Astrocyte (in vitro differentiated cells and primary cell): ENCODE data around the gene TFDP2. TPM values are rescaled to one million over a fixed set of nuclear protein-coding genes. Genes with fewer than 3 reads are reported as not detected.

Source experiments
- DNase-seq: peaks from one replicate; pipeline ENCODE4 v3.0.0-alpha.2; 2010; ENCODE audit warnings: low read depth
- FAIRE-seq: peaks from 2 replicates; lab custom pipeline; 2011; peaks lifted over from hg19 to GRCh38; lab: Jason Lieb, UNC
- H2AFZ ChIP-seq: 2 replicates; pipeline ENCODE4 v1.6.0; 2012; ENCODE audit warnings: low read depth, low read length, inconsistent platforms
- H3K27ac ChIP-seq: 2 replicates; pipeline ENCODE4 v1.5.1; 2011; ENCODE audit warnings: low read depth, low read length, inconsistent platforms
- H3K27me3 ChIP-seq: 2 replicates; pipeline ENCODE4 v1.6.0; 2011; ENCODE audit warnings: low read length, inconsistent platforms; ENCODE audit not compliant: insufficient read depth
- H3K36me3 ChIP-seq: 2 replicates; pipeline ENCODE4 v1.5.1; 2011; ENCODE audit warnings: low read length, inconsistent platforms; ENCODE audit not compliant: insufficient read depth
- H3K4me1 ChIP-seq: 2 replicates; pipeline ENCODE4 v1.5.1; 2011; ENCODE audit warnings: low read length, inconsistent platforms; ENCODE audit not compliant: insufficient read depth
- H3K4me2 ChIP-seq: 2 replicates; pipeline ENCODE4 v1.6.0; 2012; ENCODE audit warnings: low read length, inconsistent platforms
- H3K4me3 ChIP-seq: 2 replicates; pipeline ENCODE4 v1.5.1; 2011; ENCODE audit warnings: low read depth, mild to moderate bottlenecking, low read length, inconsistent platforms; ENCODE audit not compliant: insufficient read depth
- H3K79me2 ChIP-seq: 2 replicates; pipeline ENCODE4 v1.6.0; 2012; ENCODE audit warnings: mild to moderate bottlenecking, low read length, inconsistent platforms; ENCODE audit not compliant: insufficient read depth
- H3K9ac ChIP-seq: 2 replicates; pipeline ENCODE4 v1.6.0; 2012; ENCODE audit warnings: mild to moderate bottlenecking, low read length, inconsistent platforms
- H3K9me3 ChIP-seq: 2 replicates; pipeline ENCODE4 v1.5.1; 2012; ENCODE audit warnings: low read depth, mild to moderate bottlenecking, low read length, inconsistent platforms; ENCODE audit not compliant: insufficient read depth
- H4K20me1 ChIP-seq: 2 replicates; pipeline ENCODE4 v1.6.0; 2012; ENCODE audit warnings: low read length, inconsistent platforms; ENCODE audit not compliant: insufficient read depth
- H3K27ac Mint-ChIP-seq: one replicate; pipeline ENCODE4 v1.8.0; 2021; ENCODE audit warnings: mild to moderate bottlenecking, mixed read lengths; ENCODE audit not compliant: unreplicated experiment
- H3K27me3 Mint-ChIP-seq: one replicate; pipeline ENCODE4 v1.8.0; 2021; ENCODE audit warnings: low read depth, mixed read lengths; ENCODE audit not compliant: unreplicated experiment
- H3K36me3 Mint-ChIP-seq: one replicate; pipeline ENCODE4 v1.8.0; 2021; ENCODE audit warnings: low read depth, mixed read lengths; ENCODE audit not compliant: unreplicated experiment
- H3K4me1 Mint-ChIP-seq: one replicate; pipeline ENCODE4 v1.8.0; 2021; ENCODE audit warnings: low read depth, mixed read lengths; ENCODE audit not compliant: unreplicated experiment
- H3K4me3 Mint-ChIP-seq: one replicate; pipeline ENCODE4 v1.8.0; 2021; ENCODE audit warnings: mild to moderate bottlenecking, moderate library complexity, mixed read lengths; ENCODE audit not compliant: unreplicated experiment
- H3K9me3 Mint-ChIP-seq: one replicate; pipeline ENCODE4 v1.8.0; 2021; ENCODE audit warnings: mild to moderate bottlenecking, mixed read lengths; ENCODE audit not compliant: unreplicated experiment
- CTCF ChIP-seq: IDR thresholded peaks from 2 replicates; pipeline ENCODE4 v1.5.1; 2011; ENCODE audit warnings: low read depth, mild to moderate bottlenecking, inconsistent platforms, low read length, moderate library complexity; ENCODE audit not compliant: insufficient read depth
- EZH2 ChIP-seq: IDR thresholded peaks from 2 replicates; pipeline ENCODE4 v1.6.1; 2012; ENCODE audit warnings: mild to moderate bottlenecking, low read length, inconsistent platforms; ENCODE audit not compliant: insufficient read depth
- total RNA-seq: library from RNA; stranded (reverse); gene quantifications from 2 replicates; pipeline ENCODE4 v1.2.1, GENCODE V29; 2021

Gene TFDP2
- total RNA-seq, 1 donor from 2014 or later, result 51.0 TPM

GRCh38 chr3:142087676-142088075 lies 61.7 kb downstream of the TFDP2 start:
- Histone ChIP-seq H3K4me1 (no peaks in the 10 kb centered on the region), H2AFZ (no peak overlapping the region), H3K36me3 (no peaks in the 10 kb centered on the region), H3K27me3 (no peaks in the 10 kb centered on the region), H3K9me3 (no peaks in the 10 kb centered on the region), H3K79me2 (no peaks in the 10 kb centered on the region), H3K4me3 (no peak overlapping the region), H3K27ac (peak overlapping the region; percentile 26), H3K4me2 (no peak overlapping the region), H3K9ac (no peak overlapping the region), H4K20me1 (no peaks in the 10 kb centered on the region)
- H3K4me1 Mint-ChIP-seq, result peaks cover 2% of the 10 kb centered on the region
- H3K4me3 Mint-ChIP-seq, result no peak overlapping the region
- DNase-seq (peak; percentile 72), FAIRE-seq (no peak)
- TF ChIP-seq EZH2, result no peak
- TF ChIP-seq CTCF, result no peak
- peaks cover 2% of the 10 kb centered on the region for H3K36me3 Mint-ChIP-seq
- no peaks in the 10 kb centered on the region for H3K27me3 Mint-ChIP-seq
- peaks cover 4% of the 10 kb centered on the region for H3K9me3 Mint-ChIP-seq
- no peak overlapping the region for H3K27ac Mint-ChIP-seq

GRCh38 chr3:142086581-142087090 lies 62.7 kb downstream of the TFDP2 start:
- Mint-ChIP-seq H3K9me3 (peaks cover 4% of the 10 kb centered on the region), H3K36me3 (peaks cover 2% of the 10 kb centered on the region), H3K4me3 (no peak overlapping the region), H3K4me1 (peaks cover 2% of the 10 kb centered on the region), H3K27me3 (no peaks in the 10 kb centered on the region), H3K27ac (no peak overlapping the region)
- Histone ChIP-seq H3K79me2 (no peaks in the 10 kb centered on the region), H3K27me3 (no peaks in the 10 kb centered on the region), H3K4me1 (no peaks in the 10 kb centered on the region), H3K4me2 (no peak overlapping the region), H4K20me1 (no peaks in the 10 kb centered on the region), H3K9ac (no peak overlapping the region), H3K27ac (no peak overlapping the region), H2AFZ (no peak overlapping the region), H3K36me3 (no peaks in the 10 kb centered on the region), H3K4me3 (no peak overlapping the region), H3K9me3 (no peaks in the 10 kb centered on the region)
- DNase-seq (no peak), FAIRE-seq (no peak)
- no peak for TF ChIP-seq EZH2
- TF ChIP-seq CTCF, result no peak

- Histone ChIP-seq H2AFZ (no peak overlapping the region), H3K9ac (no peak overlapping the region), H3K79me2 (no peaks in the 10 kb centered on the region), H3K9me3 (no peaks in the 10 kb centered on the region), H3K27ac (no peak overlapping the region), H3K4me1 (no peaks in the 10 kb centered on the region), H3K4me3 (no peak overlapping the region), H4K20me1 (no peaks in the 10 kb centered on the region), H3K27me3 (no peaks in the 10 kb centered on the region), H3K4me2 (no peak overlapping the region), H3K36me3 (no peaks in the 10 kb centered on the region)
- H3K9me3 Mint-ChIP-seq, result peaks cover 5% of the 10 kb centered on the region
- no peaks in the 10 kb centered on the region for H3K4me1 Mint-ChIP-seq
- TF ChIP-seq EZH2 (no peak), CTCF (no peak)
- no peak overlapping the region for H3K27ac Mint-ChIP-seq
- H3K36me3 Mint-ChIP-seq, result peaks cover 11% of the 10 kb centered on the region
- H3K27me3 Mint-ChIP-seq, result no peaks in the 10 kb centered on the region
- H3K4me3 Mint-ChIP-seq, result no peak overlapping the region
- no peak for FAIRE-seq
- no peak for DNase-seq
Observed at GRCh38 chr3:142081178-142081577, 68.2 kb downstream of the TFDP2 start.
